Measurements from ENCODE around the gene C4orf50.
"Not testable (repeated sequence)": the region's sequence is repeated elsewhere in the genome, so short reads cannot be mapped to it uniquely, and the experiment has no call there.

C4orf50 gene

DNA sequence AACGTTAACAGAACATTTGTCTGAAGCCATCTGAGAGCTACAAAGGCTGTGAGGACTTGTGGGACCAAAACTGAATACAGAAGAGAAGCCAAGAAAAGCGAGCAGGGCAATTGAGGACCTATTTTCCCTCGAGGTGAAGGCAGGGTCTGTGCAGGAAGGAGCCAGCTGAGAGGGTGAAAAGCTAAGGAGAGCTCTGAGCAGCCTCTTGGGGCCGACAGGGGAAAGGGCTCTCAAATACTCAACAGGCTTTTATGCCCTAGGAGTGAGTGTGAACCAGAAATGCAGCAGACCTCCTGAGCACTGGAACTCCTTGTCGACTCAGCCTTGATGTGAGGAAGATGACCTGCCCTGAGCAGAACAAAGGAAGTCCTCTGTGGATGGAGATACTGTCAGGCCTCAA, 54.2 kb downstream of the C4orf50 start:
- DNase-seq: no peak

DNA sequence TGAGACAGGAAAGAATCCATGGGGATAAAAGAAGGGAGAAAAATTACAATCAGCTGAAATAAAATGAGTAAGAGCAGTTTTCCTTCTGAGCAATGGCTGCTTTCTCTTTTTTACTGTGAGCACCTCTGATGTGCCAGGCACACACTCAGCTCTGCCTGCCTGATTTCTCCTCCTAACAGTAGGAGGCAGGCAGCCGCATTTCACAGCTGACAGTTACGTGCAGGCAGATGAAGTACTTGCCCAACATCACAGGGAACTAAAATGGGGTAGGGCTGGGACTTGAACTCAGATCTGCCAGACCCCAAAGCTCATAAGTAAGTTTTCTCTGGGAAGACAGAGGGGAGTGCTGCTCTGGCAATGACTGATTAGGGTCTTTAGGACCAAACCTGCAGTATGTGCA, 54.6 kb downstream of the C4orf50 start:
- DNase-seq: no peak

DNA sequence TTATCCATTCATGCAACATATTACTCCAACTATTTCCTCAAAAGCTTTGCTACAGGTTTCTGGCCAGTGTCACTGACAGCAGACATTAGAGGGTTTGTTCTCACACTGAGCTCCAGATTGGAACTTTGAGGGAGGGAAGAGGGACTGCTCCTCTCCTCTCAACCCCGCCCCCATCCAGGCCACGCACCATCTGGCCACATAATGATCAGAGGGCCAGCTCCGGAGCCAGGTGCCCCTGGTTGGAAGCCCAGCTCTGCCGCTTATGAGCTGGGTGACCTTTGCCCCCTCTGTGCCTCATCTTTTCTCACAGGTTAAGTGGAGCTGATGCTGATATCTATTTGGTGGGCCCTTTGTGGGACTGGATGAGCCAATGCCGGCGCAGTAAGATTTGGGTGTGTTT, 55.8 kb downstream of the C4orf50 start:
- DNase-seq: no peak

DNA sequence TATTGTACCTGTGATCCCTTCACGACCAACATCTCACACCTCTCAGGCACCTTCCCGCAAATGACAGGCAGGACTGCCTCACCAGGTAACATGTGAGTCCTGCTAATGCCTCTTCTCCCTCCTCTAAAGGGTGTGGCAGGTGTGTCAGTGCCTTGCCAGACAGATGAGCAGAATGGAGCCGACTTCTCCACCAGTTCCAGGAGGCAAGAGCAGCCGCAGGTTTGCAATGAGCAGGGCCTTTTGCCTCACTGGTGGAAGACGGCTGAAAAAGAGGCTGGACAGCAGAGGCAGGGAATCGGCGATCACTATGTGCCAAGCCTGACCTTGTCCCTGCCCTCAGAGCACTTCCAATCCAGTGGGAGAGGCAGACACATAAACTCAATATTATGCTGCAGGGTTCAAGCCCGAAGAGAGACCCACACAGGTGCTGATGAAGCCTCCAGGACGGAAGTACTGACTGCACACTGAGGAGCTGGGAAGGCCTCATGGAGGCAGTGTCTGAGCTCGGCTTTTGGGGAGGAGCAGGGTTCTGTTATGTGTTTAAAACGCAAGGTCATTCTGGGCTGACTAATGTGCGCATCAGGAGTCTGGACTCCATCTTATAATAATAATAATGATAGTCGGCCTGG, 57.9 kb downstream of the C4orf50 start:
- DNase-seq: no peak

DNA sequence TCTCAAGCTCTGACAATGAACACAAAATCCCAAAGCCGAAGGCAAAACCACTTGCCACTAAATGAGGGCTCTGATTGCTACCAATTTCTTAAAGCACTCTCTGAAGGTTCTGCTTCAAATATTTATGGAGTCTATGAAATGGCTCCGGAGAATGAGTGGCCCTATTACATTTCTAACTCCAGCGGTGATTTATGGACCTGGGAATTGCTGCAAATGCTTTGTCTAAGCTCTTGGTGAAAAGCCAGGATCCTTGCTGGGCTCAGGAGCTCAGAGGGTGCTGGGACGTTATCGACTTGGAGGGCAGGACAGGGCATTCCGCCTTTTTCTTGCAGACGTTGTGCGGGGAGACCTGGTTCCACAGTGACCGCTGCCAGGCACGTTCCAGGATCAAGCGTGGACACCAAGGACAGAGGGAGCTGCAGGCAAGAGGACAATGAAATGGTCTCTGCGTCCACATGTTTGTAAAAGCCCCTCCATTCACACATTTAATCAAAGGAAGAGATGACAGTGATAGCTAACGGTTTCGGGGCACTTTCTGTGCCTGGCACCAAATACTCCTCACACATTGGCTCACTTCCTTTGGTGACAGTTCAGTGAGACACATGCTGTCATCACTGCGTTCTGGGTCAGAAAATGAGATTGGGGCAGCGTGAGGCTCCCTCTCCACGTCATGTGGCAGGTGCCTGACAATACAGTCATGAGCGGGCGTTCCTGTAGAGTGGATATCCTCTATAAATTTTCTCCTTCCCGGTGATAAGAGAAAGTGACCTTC, 58.8 kb downstream of the C4orf50 start:
- no peak for DNase-seq

DNA sequence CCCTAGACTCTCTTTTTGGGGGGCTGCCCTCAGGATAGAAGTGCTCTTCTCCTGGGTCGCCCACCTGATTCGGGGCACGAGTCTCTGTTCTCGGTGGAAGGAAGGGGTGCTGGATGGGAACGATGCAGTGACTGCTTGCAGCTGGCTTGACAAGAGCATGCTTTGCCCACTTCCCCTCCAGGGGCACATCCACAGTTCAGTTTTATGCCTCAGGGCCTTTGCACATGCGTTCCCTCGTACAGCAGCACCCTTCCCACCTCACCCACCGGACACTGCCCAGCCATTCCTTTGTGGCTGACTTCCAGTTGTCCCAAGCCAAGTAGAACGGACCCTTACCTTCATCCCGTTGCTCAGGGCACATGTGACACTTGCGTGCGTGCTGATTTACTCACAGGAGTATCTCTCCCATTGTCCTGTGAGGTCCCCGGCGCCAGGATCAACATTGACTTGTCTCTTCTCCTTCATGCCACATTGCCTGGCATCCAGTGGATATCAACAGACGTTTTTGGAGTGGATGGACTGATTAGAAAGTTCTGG, 60.0 kb downstream of the C4orf50 start:
- no peak for DNase-seq

DNA sequence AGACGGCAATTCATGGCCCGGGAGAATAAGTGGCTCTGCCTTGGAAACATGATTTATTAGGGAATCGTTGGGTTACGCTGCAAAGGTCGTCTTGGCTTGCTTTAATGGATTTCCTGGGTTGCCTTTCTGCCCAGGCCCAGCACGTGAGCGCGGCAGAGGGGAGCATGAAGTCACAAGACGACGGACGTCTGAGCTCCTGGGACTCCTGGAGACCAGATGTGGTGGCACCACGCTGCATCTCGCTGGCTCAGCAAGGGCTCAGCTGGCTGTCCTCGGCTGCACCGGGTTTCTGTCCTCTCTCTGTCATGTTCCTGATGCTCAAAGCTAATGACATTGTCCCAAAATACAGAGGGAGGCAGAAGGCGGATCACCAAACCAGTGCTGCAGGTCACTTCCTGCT, 61.2 kb downstream of the C4orf50 start:
- DNase-seq: no peak

DNA sequence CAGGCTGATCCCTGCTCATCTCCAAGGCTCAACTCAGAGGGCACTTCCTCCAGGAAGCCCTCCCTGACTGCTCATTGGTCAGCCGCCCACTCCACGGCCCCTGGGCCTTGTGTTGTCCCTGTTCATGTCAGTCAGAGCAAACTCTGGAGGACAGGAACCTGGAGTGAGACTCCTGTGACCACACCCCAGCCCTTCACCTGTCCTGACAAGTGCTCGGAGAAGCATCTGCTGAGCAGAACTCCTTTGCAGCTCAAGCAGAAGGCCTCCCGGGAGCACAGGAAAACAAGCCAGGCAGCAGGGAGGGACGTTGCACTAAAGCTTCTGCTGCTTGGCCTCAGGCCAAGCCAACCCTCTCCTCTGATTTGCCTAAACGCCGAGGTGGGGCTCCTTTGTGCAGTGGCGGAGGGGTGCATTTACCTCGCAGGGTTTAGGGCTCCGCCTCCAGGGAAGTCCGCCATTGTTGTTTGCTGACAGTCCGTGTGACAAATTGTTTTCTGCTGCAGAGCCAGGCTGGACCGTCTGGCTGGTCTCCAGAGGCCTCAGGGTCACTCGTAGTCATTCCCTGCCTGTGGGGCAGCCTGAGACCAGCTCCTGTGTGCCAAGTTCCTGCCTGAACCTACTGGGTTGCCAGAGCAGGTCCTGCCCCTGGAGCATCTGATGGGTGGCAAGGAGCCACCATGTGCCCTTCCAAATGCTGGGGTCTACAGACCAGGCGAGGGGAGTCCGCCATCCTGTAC, 61.8 kb downstream of the C4orf50 start:
- DNase-seq: no peak

DNA sequence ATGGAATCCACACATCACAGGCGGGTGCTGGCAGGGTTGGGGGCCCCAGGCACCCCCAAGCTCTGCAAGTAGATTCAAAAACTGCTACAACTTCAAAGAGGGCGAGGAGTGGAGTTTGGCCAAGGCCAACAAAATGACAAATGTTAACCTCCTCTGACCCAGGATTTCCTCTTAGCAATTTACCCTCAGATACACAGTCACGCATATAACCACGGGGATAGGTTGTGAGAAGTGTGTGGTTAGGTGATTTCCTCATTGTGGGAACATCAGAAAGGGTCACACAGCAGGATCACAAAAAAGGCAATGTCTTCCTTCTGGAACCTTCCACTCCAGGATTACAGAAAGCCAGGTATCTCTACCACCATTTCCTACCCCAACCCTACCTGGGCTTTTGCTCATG, 62.4 kb downstream of the C4orf50 start:
- no peak for DNase-seq

DNA sequence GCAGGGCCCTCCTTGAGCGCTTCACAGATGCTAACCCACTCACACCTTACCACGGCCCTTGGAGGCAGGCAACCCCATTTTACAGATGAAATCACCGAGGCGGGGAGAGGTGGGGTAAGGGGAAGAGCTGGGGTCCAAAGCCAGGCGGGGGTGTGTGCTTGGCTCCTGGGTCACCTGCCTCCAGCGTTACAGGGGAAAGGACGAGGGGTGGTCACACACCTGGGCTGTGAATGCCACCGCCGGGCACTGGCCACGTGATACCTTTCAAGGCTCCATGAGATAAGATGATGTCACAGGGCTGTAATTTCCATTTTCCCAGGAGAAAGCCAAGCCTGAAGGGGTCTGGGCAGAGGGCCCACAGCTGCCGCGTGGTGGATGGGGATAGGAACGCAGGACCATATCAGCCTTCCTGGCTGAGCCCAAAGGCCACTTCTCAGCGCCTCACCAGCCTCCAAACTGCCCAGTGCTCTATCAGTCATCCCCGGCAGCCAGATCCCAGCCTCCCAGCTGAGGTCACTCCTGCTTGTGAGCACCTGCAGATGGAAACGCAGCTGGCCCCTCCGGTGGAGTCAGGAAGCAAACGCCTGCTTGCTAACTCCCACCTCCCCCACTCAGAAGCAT, 62.9 kb downstream of the C4orf50 start:
- DNase-seq: no peak

DNA sequence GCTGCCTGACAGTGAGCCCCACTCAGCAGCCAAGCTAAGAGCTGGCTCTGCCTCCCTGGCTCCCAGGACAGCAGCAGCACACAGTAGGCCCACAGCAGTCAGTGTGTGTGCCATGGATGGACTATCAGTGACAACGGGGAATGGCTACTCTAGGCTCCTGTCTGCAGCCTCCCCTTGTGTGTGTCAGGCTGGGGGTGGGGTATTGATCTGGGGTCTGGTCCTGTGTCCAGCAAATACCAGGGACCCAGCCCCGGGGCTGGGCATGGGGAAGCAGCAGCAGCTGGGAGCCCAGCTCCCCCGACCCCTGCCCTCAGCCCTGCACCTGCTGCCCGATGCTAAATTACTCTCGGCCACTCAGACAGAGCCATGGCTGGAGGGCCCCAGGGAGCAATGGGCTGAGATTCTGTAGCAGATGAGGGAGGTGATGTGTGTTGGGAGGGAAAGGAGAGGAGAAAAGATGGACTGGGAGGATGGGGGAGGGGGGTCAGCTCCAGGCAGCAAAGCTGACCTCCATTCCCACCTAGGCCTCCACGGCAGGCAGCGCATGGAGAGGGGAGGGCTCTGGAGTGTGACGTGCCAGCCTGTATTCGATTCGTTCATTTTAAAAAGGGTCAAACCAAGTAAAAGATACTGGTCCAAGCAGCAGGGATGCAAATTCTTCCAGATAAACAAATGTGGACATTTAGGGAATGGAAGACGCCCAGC, 64.0 kb downstream of the C4orf50 start:
- DNase-seq: no peak

DNA sequence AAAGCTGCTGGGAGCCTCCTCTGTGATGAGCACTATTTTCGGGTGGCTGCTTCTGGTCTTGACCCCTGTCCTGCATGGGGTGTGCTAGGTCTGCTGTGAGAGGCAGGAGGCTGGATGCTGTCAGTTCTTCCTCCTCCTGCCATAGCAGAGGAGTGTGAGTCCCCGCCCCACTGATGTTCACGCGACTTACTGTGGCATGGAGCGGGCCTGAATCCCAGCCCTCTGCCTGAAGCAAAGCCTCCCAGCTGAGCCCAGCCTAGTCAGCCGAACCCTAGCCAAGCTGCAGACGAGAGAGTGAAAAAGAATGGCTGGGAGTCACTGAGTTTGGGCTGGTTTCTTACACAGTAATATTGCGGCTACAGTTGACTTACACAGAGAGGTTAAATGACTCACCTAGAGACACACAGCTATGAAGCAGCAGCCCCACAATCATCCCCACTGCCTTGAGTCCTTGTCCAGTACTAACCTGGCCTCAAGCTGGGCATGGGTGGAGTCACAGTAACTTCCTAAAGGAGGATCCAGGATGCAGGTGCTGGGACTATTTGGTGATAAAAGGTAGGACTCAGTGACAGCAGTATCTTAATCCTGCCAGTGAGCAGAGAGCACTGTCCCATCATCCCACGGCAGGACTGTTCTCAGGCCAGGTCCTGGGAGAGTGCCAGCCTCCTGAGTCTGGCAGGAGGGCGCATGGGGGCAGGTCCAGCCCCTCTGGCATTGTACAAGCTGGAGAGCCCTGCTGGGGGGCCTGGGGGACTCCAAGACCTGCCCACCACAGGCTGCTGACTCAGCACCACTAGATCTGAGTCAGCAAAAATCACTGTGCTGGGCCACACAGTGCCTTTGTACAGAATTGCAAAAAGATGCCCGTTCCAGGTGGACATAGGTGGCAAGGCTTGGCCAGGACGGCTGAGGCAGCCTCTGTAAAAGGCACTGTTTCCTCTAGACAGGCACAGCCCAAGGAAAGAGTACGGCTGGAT, 65.0 kb downstream of the C4orf50 start:
- no peak for DNase-seq

DNA sequence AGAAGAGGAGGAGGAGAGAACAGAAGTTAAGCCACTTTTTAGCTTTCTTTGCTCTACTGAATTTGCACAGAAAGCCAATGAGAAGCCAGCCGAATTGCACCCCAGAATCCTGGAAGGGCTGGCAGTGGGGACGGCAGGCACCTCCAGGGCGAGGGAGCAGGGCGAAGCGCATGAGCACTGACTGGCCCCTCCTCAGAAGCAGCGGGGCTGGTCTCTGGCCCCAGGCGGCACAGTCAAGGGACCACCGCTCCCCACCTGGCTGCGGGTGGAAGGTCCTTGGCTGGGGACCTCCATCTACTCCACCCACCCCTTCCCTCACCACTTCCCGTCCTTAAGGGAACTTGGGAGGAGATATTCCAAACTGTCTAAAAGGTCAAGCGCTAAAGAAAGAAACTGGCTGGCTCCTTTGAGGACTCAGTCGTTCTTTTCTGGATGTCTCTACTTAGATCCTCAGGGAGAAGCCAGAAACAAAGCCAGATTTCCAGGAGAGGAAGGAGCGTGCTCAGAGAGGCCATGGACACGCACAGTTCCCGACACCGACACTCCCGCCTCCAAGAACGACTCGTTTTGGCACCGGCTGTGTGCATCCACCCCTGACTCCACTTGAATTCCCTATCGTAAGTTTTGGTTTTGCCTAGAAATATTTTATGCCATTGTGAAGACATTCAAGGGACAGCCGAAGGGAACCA, 65.8 kb downstream of the C4orf50 start:
- DNase-seq: no peak

DNA sequence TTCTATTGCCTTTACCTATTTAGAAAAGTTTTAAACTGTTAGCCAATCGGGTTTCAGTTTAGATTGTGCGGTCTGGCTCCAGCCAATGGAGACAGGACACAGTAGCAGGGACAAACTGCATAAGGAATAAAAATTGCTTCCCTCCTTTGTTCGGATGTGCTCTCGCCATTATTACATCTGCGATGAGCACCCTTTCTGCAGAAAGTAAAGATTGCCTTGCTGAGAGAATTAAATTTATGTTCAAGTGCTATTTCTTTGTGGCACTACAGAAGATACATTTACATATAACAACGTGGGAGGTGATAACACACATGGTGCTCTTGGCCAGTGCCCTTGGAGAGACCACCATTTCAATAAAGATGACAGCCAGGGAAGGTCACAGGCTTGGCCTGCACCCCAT, 71.6 kb downstream of the C4orf50 start:
- not testable (repeated sequence) for DNase-seq

DNA sequence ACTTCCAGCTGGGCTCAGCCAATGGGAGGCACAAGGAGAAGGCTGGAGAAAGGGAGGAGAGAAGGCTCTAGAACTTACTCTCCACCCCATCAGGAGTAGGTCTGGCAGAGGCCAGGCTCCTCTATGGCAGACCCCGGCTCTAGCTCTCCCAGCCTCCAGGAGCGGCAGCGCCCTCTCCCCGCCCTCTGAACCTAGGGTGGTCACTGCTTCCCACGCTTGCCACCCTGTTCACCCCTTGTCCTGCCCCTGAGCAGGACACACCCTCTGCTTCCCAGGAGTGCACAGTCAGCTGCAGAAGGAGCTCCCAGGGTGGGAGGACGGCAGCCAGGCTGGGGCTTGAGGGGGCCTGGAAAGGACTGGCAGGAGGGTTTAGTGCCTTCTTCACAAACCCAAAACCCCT, 72.3 kb downstream of the C4orf50 start:
- no peak for DNase-seq

DNA sequence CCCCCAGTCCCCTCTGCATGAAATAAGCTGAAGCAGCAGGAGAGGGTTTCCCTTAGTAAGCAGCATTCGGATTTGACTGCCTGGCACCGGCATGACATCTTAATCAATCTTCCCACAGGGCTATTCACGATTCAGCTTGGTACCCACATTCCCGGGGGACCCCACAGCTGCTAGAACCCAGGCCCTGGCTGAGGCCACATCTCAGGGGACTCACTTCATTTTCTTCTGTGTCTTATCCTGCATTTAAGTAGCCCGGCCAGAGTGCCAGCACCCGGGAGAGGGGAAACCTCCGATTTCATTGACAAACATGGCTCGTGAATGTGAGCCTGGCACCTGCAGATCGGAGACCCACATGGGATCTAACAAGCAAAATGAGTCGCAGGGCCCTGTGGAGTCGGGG, 73.1 kb downstream of the C4orf50 start:
- DNase-seq: no peak

DNA sequence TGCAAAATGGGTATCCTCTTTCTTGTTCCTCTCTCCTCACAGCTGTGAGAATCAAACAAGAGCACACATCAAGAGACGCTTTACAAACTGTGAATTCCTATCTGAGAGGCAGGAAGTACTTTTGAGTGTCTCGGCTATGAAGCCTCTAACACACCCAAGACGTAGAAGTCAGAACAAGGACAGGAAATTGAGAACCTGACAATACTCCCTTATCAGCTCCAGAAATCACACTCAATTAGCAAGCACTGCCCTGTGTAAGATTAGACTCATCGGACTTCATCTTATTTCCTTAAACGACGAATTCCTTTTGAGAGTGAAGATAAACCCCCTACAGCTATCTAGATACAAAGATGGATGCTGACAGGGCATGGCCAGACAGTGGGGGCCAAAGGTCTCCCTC, 74.7 kb downstream of the C4orf50 start:
- DNase-seq: no peak

DNA sequence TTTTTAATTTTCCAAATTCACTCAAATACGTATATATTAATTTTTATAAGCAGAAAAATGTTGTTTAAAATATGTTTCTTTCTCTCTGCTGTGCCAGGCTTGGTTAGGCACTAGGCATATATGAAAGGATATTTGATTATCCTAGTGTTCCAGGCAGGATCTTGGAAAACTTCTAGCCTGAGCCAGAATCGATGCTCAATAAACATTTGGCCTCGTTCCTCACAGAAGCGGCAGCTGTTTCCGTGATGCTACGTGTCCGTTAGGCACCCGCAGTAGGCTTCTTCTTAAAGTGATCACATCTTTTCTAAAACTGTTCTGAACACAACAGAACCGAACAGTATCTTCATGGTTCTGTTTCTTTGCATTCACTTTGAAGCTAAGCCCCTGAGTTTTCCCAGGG, 75.3 kb downstream of the C4orf50 start:
- no peak for DNase-seq

DNA sequence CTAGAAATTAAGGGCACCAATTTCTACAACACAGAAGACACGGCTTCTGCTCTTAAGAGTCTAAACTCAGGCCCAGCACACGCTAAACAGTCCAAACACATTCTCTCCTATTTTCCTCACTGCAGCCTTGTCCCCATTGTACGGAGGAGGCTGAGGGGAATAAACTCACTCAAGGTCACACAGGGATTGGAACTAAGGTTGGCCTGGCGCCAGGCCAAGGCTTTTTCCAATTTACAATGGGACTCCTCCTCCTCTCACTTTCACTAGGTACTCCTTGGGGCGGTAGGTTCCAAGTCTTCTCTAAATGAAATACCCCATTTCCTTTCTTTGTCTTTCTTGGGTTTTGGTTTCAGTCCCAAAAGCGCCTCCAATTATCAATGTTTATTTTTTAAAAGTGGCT, 76.6 kb downstream of the C4orf50 start:
- no peak for DNase-seq

DNA sequence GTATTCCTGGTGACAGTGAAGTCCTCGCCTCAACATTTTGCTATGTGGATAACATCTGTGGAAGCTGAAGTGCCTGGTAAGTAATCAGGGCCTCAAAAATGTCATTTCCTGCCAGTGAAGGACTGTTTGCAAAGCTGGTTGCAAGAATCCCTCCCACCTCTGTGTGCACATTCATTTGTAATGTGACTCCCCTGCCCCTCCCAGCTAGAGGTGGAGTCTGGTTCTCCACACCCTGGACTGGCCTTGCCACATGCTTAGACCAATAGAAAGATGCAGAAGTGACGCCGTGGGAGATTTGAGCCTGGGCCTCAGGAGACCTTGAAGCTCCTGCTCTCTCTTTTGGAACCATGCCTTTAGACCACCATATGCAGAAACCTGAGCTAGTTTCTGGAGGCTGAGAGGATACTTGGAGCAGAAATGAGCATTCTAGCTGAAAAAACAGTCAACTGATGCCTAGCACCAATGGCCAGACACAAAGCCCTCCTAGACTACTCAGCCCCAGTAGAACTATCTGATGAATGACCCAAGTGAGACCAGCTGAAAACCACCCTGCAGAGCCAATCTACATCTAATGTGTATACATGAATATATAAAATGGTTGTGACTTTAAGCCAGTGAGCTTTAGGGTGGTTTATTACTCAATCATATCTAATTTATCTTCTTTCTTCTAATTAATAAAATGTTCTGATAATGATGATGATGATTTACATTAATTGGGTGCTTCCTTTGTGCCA, 77.6 kb downstream of the C4orf50 start:
- DNase-seq: no peak
